Measurements from ENCODE around the gene SART1.

Gene SART1

DNA sequence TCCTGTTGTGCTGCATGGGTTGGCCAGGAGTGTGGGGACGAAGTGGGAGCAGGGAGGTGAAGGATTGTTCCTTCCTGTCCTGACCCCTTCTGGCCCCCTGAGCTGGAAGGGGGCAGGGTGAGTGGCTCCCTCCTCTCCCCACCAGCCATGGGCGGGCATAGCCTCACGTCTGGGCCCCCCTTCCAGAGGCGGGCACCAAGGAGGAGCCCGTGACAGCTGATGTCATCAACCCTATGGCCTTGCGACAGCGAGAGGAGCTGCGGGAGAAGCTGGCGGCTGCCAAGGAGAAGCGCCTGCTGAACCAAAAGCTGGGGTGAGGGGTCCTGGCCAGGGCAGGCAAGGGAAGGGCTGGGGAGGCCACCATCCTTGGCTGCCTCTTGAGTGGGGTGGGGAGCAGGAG, 3.4 kb downstream of the SART1 start:
- no peak for DNase-seq (ENCODE audit: low spot score)

DNA sequence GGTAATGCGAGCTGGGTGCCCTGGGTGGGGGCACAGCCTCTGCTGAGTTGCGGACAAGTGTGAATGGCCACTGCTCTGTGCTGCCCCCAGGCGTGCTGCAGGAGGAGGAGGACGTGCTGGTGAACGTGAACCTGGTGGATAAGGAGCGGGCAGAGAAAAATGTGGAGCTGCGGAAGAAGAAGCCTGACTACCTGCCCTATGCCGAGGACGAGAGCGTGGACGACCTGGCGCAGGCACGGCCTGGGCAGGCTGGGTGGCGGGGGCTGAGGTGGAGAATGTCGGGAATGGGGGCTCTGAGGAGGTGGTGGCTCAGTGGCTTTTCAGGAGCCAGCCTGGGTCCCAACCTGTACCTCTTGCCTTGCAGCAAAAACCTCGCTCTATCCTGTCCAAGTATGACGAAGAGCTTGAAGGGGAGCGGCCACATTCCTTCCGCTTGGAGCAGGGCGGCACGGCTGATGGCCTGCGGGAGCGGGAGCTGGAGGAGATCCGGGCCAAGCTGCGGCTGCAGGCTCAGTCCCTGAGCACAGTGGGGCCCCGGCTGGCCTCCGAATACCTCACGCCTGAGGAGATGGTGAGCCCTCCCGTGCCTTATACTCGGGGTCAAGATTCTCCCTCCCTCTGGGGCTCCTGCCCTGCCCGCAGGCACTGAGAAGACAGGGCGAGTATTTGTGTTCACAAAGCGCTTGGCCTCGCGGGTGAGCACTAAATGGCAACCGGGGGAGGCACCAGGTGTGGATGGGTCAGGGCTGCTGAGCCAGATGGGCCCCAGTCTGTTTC, 4.6 kb downstream of the SART1 start:
- DNase-seq (ENCODE audit: low spot score) = no peak

DNA sequence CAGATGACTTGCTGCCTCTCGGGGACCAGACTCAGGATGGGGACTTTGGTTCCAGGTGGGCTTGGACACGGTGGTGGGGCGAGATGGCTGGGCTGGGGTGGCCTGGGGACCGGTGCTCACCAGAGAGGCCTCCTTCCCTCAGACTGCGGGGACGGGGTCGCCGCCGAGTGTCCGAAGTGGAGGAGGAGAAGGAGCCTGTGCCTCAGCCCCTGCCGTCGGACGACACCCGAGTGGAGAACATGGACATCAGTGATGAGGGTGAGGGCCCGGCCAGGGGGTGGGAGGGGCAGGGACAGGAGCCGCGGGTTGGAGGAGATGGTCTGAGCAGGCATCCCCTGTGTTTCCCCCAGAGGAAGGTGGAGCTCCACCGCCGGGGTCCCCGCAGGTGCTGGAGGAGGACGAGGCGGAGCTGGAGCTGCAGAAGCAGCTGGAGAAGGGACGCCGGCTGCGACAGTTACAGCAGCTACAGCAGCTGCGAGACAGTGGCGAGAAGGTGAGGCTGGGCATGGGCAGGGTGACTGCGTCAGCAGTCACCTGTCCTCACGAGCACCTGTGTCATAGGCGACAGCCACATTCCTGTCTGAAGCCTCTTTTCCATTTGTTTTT, 5.9 kb downstream of the SART1 start:
- no peak for DNase-seq (ENCODE audit: low spot score)

- DNase-seq (ENCODE audit: low spot score) = no peak
Measured at GRCh38 chr11:65968600-65969482, 7.3 kb downstream of the SART1 start.

DNA sequence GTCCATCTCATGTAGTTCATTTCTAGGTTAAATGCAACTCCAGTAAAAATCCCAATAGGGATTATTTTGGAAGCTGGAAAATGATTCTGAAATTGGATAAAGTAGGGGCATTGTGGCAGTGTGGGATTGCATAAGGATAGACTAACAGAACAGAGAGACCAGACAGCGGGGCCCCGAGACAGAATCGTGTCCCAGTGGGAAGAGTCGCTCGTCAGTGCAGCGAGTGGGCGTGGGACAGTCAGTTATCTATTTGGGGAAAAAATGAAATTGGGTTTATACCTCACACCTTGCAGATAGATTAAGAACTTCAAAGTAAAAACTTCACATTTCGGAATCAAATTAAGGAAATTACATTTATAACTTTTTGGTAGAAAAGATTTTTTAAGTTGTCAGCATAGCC, 10.6 kb downstream of the SART1 start:
- no peak for DNase-seq (ENCODE audit: low spot score)

DNA sequence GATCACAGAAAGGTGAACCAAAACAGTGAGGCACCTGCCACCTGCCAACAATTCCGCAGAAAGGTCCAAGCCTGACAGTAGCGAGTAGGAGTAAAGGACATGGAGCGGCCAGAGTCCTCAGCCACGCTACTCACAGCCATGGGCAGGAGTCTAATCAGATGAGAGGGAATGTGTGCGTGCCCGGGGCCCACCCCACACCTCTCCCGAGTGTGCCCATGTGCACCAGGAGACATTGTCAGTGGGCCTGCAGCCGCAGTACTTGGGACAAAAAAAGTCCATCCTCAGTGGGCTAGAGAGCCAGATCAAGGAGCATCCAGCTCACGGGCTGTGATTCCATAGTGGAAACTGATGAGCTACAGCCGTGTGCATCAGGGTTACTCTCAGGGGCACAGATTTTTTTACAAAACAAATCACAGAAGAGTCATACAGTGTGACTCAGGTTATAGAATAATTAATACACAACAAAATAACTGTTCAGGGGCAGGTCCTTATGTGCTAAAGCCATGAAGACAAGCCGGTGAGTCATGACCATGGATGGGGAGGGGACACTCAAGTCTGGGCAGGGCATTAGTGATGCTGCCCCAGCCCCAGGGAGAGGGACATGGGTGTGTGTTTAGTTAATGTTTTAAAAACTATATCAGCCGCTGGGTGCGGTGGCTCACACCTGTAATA, 12.0 kb downstream of the SART1 start:
- DNase-seq (ENCODE audit: low spot score) = no peak

DNA sequence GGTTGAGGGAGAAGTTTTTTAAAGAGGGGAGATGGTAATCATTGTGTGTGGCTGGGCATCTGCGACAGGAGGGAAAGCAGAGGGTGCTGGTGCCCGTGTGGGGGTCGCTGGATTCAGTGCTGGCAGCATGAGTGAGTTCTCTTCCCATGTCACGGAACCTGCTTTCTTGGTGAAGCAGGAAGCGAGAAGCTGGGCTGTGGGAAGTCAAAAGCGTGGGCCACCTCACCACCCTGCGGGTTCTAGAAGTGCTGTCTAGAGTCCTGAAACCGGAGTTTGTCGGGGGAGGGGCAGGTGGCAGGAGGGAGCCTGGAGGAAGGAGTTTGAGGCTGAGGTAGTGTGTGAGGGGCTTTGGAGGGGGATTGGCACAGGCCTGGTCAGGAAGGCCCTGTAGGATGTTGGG, 14.2 kb downstream of the SART1 start:
- no peak for DNase-seq (ENCODE audit: low spot score)

DNA sequence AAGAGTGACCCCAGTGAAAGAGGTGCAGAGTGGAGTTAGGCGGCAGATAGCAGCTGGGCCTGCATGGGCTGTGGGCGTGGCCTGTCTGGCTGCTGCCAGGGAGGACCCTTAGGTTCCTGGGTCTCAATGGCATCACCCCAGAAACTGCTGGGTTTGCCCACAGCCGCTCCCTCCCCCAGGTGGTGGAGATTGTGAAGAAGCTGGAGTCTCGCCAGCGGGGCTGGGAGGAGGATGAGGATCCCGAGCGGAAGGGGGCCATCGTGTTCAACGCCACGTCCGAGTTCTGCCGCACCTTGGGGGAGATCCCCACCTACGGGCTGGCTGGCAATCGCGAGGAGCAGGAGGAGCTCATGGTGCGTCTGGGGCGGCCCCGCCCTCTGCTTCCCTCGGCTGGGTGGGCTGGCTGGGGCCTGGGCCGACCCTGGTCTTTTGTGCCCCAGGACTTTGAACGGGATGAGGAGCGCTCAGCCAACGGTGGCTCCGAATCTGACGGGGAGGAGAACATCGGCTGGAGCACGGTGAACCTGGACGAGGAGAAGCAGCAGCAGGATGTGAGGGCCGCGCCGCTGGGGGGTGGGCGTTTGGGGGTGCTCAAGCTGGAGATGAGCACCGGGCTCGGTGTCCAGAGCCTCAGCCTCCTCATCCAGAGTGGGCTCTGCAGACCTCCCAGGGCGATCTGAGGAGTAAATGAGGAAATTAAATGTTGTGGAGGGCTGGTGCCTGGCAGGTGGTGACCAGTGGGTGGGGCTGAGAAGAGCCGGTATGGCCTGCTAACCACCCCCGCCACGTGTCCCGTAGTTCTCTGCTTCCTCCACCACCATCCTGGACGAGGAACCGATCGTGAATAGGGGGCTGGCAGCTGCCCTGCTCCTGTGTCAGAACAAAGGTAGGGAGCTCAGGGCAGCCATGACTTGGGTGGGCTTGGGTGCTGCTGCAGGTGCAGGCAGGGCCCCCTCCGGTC, 15.0 kb downstream of the SART1 start:
- no peak for DNase-seq (ENCODE audit: low spot score)

- DNase-seq (ENCODE audit: low spot score) = no peak
Measured at GRCh38 chr11:65977621-65978390, 16.3 kb downstream of the SART1 start.

- DNase-seq (ENCODE audit: low spot score) = no peak
Measured at GRCh38 chr11:65978391-65979238, 17.1 kb downstream of the SART1 start.

DNA sequence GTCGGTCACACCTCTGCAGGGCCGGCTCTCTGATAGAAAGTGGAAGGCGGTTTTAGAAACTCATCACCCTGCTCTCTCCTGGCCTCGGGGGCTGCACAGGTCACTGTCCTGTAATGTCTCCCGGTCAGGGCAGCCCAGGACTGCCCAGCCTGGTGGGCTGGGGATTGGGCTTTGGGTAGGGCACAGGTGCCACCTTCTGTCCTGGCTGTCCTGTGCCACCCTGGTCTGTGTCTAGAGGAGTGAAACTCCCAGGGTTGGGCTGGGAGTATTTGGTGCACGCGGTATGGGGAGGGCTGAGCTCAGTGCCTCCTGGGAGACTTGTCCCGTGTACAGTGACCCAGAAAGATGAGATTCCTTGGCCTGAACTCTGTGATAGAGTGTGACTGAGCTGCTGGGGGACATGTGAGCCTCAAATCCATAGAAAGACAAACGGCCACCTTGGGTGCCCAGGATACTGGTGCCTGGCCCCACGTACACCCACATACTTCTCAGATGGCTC, 17.8 kb downstream of the SART1 start:
- DNase-seq (ENCODE audit: low spot score) = no peak

- no peak for DNase-seq (ENCODE audit: low spot score)
Measured at GRCh38 chr11:65981101-65981740, 19.7 kb downstream of the SART1 start.

GRCh38 chr11:65981972-65982823, 20.7 kb downstream of the SART1 start:
- DNase-seq (ENCODE audit: low spot score) = no peak

- no peak for DNase-seq (ENCODE audit: low spot score)
Measured at GRCh38 chr11:65982824-65983588, 21.5 kb downstream of the SART1 start.

- DNase-seq (ENCODE audit: low spot score) = no peak
Measured at GRCh38 chr11:65983589-65983987, 22.1 kb downstream of the SART1 start.

DNA sequence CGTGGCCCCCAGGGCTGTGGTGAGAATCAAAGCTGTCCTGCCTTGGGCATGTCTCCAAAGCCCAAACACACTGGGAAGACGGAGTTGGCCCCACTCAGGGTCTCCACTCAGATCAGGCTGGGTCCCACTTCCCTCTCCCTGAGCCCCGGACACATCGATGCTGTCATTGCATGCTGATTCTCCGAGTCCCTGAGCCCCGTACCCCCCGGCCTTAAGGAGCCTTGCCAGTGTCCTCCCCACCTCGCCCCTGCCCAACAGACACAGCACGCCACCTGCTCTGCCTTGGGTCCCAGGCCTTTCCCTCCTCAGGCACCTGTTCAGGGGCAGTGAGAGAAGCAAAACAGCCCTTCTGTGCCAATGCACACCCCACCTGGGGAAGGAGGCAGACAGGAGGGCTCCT, 25.8 kb downstream of the SART1 start:
- no peak for DNase-seq (ENCODE audit: low spot score)

Measured in HuH-7.5 (cell line).